ENCODE measurements around the gene MACF1.

DNA sequence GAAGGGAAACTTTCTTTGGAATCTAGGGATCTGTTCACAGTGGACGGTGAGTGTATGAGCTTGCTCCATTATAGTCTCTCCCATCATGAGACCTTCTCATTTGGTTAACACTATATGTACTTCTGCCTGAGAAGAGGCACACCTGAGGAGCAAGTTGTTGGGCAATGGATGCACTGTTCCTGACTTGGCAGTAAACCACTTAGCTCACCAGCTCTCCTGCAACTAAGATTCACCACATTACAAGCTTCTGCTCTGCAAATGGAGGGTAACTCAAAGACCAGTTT, 10.2 kb downstream of the MACF1 start:
- TF ChIP-seq EP300 (IDR thresholded peaks at IDR 0.05) (no peak), CTCF (IDR thresholded peaks at IDR 0.05) (no peak), POLR2AphosphoS5 (IDR thresholded peaks at IDR 0.05) (no peak)
